B cell (primary cell): ENCODE data around the gene CXCR6. TPM values are rescaled to one million over a fixed set of nuclear protein-coding genes. Genes with fewer than 3 reads are reported as not detected.

Experiments used
- ATAC-seq: fragments of 200-7000 bp; cut with Tn5 transposase; one replicate; pipeline ENCODE4 v1.10.0; 2021; ENCODE audit warnings: low read depth, mild to moderate bottlenecking, moderate number of reproducible peaks, moderate library complexity
- CTCF ChIA-PET: fragments of 350-600 bp; sonication (Branson Sonifier 250); formaldehyde crosslinking; loops from one replicate; lab custom pipeline; 2021; ENCODE audit warnings: antibody characterized with exemption, inconsistent platforms; lab: Charles Lee
- POLR2A ChIA-PET: fragments of 350-600 bp; sonication (Branson Sonifier 250); formaldehyde crosslinking; loops from one replicate; lab custom pipeline; 2021; ENCODE audit warnings: antibody characterized with exemption; lab: Charles Lee
- DNase-seq: peaks from one replicate; pipeline ENCODE4 v3.0.0; 2013
- H2AFZ ChIP-seq: 2 replicates; pipeline ENCODE4 v1.6.1; 2012; ENCODE audit warnings: mild to moderate bottlenecking, low read depth, low read length; ENCODE audit not compliant: insufficient read depth, poor library complexity, severe bottlenecking
- H3K27ac ChIP-seq, 2 donors: 1 replicate in 1 of 2; 2 replicates in 1 of 2; pipeline ENCODE4 v1.5.1; 2012 to 2013; ENCODE audit warnings: low read length in 2 of 2, mild to moderate bottlenecking in 2 of 2, moderate library complexity in 1 of 2
- H3K27me3 ChIP-seq, 4 experiments: fragments of 200-600 bp in 1 of 4; sonication (generic) in 1 of 4; replicated peaks in 1 of 4; 1 replicate in 2 of 4; 2 replicates in 2 of 4; pipeline versions ENCODE4 v1.6.1 to v1.7.0; 2013 to 2016; ENCODE audit warnings: low read length in 3 of 4, mild to moderate bottlenecking in 2 of 4, mixed read lengths in 1 of 4, moderate library complexity in 1 of 4; ENCODE audit not compliant: insufficient read depth in 4 of 4, control insufficient read depth in 3 of 4; ENCODE audit errors: control extremely low read depth in 1 of 4
- H3K36me3 ChIP-seq, 2 experiments: replicated peaks in 1 of 2; 1 replicate in 1 of 2; 2 replicates in 1 of 2; pipeline versions ENCODE4 v1.6.1 to v1.7.1; 2013; ENCODE audit warnings: low read length in 1 of 2; ENCODE audit not compliant: insufficient read depth in 2 of 2, control insufficient read depth in 1 of 2; ENCODE audit errors: control extremely low read depth in 1 of 2, extremely low read depth in 1 of 2
- H3K4me1 ChIP-seq, 2 donors: fragments of 200-600 bp in 1 of 2; sonication (generic) in 1 of 2; 1 replicate in 1 of 2; 2 replicates in 1 of 2; pipeline versions ENCODE4 v1.5.1 to v1.6.1; 2013 to 2017; ENCODE audit warnings: low read length in 2 of 2; ENCODE audit not compliant: control insufficient read depth in 2 of 2, insufficient read depth in 2 of 2
- H3K4me2 ChIP-seq: replicated peaks from 2 replicates; pipeline ENCODE3; 2012; ENCODE audit warnings: mild to moderate bottlenecking, low read depth, low read length; ENCODE audit not compliant: poor library complexity, severe bottlenecking
- H3K4me3 ChIP-seq, 5 experiments: fragments of 200-600 bp in 1 of 5; sonication (generic) in 1 of 5; 1 replicate in 3 of 5; 2 replicates in 2 of 5; pipeline versions ENCODE4 v1.5.1 to v1.7.0; 2011 to 2016; ENCODE audit warnings: low read length in 4 of 5, mild to moderate bottlenecking in 4 of 5, low read depth in 2 of 5, control low read depth in 1 of 5, moderate library complexity in 1 of 5; ENCODE audit not compliant: insufficient read depth in 1 of 5; ENCODE audit errors: control extremely low read depth in 1 of 5, extremely low read depth in 1 of 5
- H3K79me2 ChIP-seq: fragments of 200-600 bp; sonication (generic); one replicate; pipeline ENCODE4 v1.6.0; 2016; ENCODE audit warnings: low read length; ENCODE audit not compliant: control insufficient read depth, insufficient read depth
- H3K9ac ChIP-seq: fragments of 200-600 bp; sonication (generic); 2 replicates; pipeline ENCODE4 v1.6.1; 2017; ENCODE audit warnings: mild to moderate bottlenecking, low read length, moderate library complexity
- H3K9me3 ChIP-seq, 3 donors: one replicate each; pipeline versions ENCODE4 v1.6.1 to v1.7.1; 2013; ENCODE audit warnings: low read length in 2 of 3; ENCODE audit not compliant: control insufficient read depth in 2 of 3, insufficient read depth in 1 of 3; ENCODE audit errors: control extremely low read depth in 1 of 3
- H4K20me1 ChIP-seq: 2 replicates; pipeline ENCODE4 v1.6.0; 2012; ENCODE audit warnings: mild to moderate bottlenecking, low read length; ENCODE audit not compliant: insufficient read depth, control insufficient read depth, poor library complexity, severe bottlenecking
- H3K27ac Mint-ChIP-seq: one replicate; pipeline ENCODE4 v1.8.0; 2021; ENCODE audit warnings: mixed read lengths
- H3K27me3 Mint-ChIP-seq: one replicate; pipeline ENCODE4 v1.8.0; 2021; ENCODE audit warnings: mixed read lengths
- H3K4me1 Mint-ChIP-seq: one replicate; pipeline ENCODE4 v1.8.0; 2021; ENCODE audit warnings: mixed read lengths
- H3K4me3 Mint-ChIP-seq: one replicate; pipeline ENCODE4 v1.8.0; 2021; ENCODE audit warnings: mixed read lengths
- H3K9me3 Mint-ChIP-seq: one replicate; pipeline ENCODE4 v1.8.0; 2022; ENCODE audit warnings: mixed read lengths; ENCODE audit not compliant: insufficient read depth
- CTCF ChIP-seq: fragments of 200-600 bp; IDR thresholded peaks from one replicate; pipeline ENCODE4 v1.8.0; 2022; ENCODE audit warnings: antibody characterized with exemption, mild to moderate bottlenecking
- EZH2 ChIP-seq: IDR thresholded peaks from 2 replicates; pipeline ENCODE4 v1.6.1; 2012; ENCODE audit warnings: borderline replicate concordance, low read depth, mild to moderate bottlenecking, moderate library complexity, low read length; ENCODE audit not compliant: insufficient read depth, poor library complexity, severe bottlenecking
- WGBS: methylation state at CpG from one replicate; pipeline ENCODE4 v1.1.5; 2013; ENCODE audit warnings: missing lambda C conversion rate; ENCODE audit not compliant: insufficient coverage; 5-methylcytosine and 5-hydroxymethylcytosine counted together
- intact Hi-C: fragments of 100-400 bp; cut with micrococcal nuclease; formaldehyde crosslinking; loops from one replicate; pipeline ENCODE4 v1.10.0; 2022
- polyA plus RNA-seq: library from polyadenylated mRNA; depleted of rRNA; stranded (reverse); fragments of >200 nt; gene quantifications from 2 replicates; pipeline ENCODE4 v1.2.3, GENCODE V29; 2012
- total RNA-seq, 2 donors: library from RNA; stranded (reverse); fragments of 120-200 nt in 1 of 2; gene quantifications; 1 replicate in 1 of 2; 2 replicates in 1 of 2; pipeline versions ENCODE4 v1.2.3 to v1.2.4, GENCODE V29; 2013 to 2022

The CXCR6 gene
- total and polyA plus RNA-seq, 2 donors (not counting 1 experiment from before 2014, with no cell fraction given), result not detected

GRCh38 chr3:45991341-45991740, 48.1 kb downstream of the CXCR6 start:
- Mint-ChIP-seq H3K9me3 (no peaks in the 10 kb centered on the region), H3K27ac (no peak overlapping the region), H3K27me3 (no peaks in the 10 kb centered on the region), H3K4me1 (peaks cover 46% of the 10 kb centered on the region), H3K4me3 (no peak overlapping the region)
- H3K9ac ChIP-seq, result no peak overlapping the region
- intact Hi-C loops, result no loop called here
- H2AFZ ChIP-seq, result no peak overlapping the region
- DNase-seq (no peak), ATAC-seq (no peak)
- no peak overlapping the region for H3K4me3 ChIP-seq
- no peak overlapping the region for H3K4me2 ChIP-seq
- peaks cover 53% of the 10 kb centered on the region for H3K79me2 ChIP-seq
- ChIA-PET CTCF (no interaction called here), POLR2A (no interaction called here)
- WGBS, result 93% methylated on average over 3 of the region's 6 CpGs
- no peaks in the 10 kb centered on the region for H3K27me3 ChIP-seq
- no peak for TF ChIP-seq EZH2
- no peaks in the 10 kb centered on the region for H3K9me3 ChIP-seq
- H3K4me1 ChIP-seq, result peaks cover 25 to 47% of the 10 kb centered on the region in 2 donors
- peaks cover 21% of the 10 kb centered on the region for H4K20me1 ChIP-seq
- H3K36me3 ChIP-seq, result peaks cover 0 to 2% of the 10 kb centered on the region in 2 experiments
- H3K27ac ChIP-seq, result no peak overlapping the region

GRCh38 chr3:45992133-45992729, 49.0 kb downstream of the CXCR6 start:
- no peak for ATAC-seq
- Histone ChIP-seq H3K4me3 (no peak overlapping the region), H3K36me3 (no peaks in the 10 kb centered on the region), H4K20me1 (peaks cover 13% of the 10 kb centered on the region), H3K27me3 (no peaks in the 10 kb centered on the region), H3K9me3 (no peaks in the 10 kb centered on the region), H2AFZ (no peak overlapping the region), H3K9ac (no peak overlapping the region), H3K4me1 (peaks cover 25 to 49% of the 10 kb centered on the region in 2 donors), H3K4me2 (peak overlapping the region; percentile 25), H3K79me2 (peaks cover 50% of the 10 kb centered on the region), H3K27ac (no peak overlapping the region)
- ChIA-PET POLR2A (no interaction called here), CTCF (no interaction called here)
- H3K9me3 Mint-ChIP-seq, result no peaks in the 10 kb centered on the region
- DNase-seq, result no peak
- intact Hi-C loops, result no loop called here
- H3K27ac Mint-ChIP-seq, result no peak overlapping the region
- H3K4me1 Mint-ChIP-seq, result peaks cover 47% of the 10 kb centered on the region
- H3K4me3 Mint-ChIP-seq, result peak overlapping the region; percentile 27
- TF ChIP-seq CTCF, result no peak
- TF ChIP-seq EZH2, result no peak
- H3K27me3 Mint-ChIP-seq, result no peaks in the 10 kb centered on the region
- 56% methylated on average over 1 of the region's 2 CpGs for WGBS
